Measurements from ENCODE around the gene MYCN. TPM values are rescaled to one million over a fixed set of nuclear protein-coding genes. Genes with fewer than 3 reads are reported as not detected.

The MYCN gene
- total RNA-seq, 6 experiments from 2014 or later, result not detected

DNA sequence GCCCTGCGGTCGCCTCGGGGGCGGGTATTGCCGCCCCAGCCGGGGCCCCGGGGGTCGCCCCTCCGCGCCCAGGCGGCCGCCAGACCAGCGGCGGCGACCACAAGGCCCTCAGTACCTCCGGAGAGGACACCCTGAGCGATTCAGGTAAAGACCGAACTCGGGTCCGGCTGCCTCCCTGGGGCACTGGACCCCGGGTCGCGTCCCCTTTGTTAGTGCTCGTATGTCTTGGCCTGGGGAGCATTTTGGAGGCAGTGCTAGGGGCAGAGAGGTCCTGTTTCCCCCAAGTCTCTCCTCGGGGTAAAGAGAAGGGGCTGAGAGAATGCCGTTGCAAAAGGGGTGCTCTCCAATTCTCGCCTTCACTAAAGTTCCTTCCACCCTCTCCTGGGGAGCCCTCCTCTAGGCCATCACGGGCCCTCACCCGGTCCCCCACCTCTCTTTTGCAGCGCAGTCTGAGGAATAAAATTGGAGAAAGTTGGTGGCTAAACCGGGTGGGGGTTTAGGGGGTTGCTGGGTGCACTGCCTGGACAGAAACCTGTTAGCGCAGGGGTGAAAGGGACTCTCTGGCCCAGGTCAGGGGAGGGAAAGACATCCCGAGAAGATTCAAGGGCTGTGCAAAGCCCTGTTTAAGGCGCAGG lies 2.5 kb downstream of the MYCN start:
- Mint-ChIP-seq H3K36me3 (ENCODE audit: low read depth) (no peaks in the 10 kb centered on the region), H3K9me3 (no peaks in the 10 kb centered on the region), H3K27me3 (ENCODE audit: insufficient read depth) (peaks cover 37% of the 10 kb centered on the region), H3K4me1 (ENCODE audit: low read depth) (no peaks in the 10 kb centered on the region), H3K4me3 (no peak overlapping the region), H3K27ac (no peak overlapping the region)
- no peak for DNase-seq
- TF ChIP-seq, protein P1, sequence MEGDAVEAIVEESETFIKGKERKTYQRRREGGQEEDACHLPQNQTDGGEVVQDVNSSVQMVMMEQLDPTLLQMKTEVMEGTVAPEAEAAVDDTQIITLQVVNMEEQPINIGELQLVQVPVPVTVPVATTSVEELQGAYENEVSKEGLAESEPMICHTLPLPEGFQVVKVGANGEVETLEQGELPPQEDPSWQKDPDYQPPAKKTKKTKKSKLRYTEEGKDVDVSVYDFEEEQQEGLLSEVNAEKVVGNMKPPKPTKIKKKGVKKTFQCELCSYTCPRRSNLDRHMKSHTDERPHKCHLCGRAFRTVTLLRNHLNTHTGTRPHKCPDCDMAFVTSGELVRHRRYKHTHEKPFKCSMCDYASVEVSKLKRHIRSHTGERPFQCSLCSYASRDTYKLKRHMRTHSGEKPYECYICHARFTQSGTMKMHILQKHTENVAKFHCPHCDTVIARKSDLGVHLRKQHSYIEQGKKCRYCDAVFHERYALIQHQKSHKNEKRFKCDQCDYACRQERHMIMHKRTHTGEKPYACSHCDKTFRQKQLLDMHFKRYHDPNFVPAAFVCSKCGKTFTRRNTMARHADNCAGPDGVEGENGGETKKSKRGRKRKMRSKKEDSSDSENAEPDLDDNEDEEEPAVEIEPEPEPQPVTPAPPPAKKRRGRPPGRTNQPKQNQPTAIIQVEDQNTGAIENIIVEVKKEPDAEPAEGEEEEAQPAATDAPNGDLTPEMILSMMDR (IDR thresholded peaks at IDR 0.05), result no peak

DNA sequence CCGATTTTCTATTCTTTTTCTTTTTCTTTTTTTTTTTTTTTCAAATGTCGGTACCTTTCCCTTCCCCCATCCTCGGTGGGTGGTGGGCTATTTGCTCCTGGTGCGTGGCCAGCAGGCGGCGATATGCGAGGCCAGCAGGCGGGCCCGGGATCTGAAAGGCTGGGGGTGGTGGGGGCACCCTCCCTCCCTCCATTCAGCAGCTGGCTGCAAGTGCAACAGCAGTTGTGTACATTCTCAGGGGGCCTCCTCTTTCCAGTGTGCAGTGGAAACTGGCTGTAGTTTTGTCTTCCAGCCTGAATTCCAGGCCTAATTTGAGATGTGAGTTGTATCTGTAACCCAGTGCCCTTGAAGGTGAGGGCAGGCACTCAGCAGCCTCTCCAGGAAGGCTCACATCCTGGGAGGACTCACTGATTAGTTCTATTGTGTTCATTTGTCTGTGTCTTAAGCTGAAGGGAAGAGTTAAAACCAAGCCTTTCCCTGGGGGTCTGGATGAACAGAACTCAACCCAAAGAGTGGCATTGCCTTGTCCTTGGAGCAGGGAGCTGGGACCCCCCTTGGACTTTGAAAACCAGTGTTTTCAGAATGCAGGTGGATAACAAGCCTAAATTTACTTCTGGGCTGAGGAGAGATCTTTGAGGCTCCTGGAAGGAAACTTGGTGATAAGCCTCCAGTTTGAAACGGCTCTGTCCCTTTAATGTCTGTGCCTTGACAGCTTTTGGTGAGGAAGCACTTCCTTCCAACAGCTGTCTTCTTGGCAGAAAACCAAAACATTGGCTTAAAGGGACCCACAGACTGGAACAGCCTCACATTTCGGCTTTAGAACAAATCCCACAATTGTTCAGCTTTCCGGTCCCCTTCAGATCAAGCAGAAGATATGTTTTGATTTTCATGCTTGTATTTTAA lies 3.3 kb downstream of the MYCN start:
- no peak for DNase-seq
- Mint-ChIP-seq H3K4me1 (ENCODE audit: low read depth) (no peaks in the 10 kb centered on the region), H3K4me3 (no peak overlapping the region)

DNA sequence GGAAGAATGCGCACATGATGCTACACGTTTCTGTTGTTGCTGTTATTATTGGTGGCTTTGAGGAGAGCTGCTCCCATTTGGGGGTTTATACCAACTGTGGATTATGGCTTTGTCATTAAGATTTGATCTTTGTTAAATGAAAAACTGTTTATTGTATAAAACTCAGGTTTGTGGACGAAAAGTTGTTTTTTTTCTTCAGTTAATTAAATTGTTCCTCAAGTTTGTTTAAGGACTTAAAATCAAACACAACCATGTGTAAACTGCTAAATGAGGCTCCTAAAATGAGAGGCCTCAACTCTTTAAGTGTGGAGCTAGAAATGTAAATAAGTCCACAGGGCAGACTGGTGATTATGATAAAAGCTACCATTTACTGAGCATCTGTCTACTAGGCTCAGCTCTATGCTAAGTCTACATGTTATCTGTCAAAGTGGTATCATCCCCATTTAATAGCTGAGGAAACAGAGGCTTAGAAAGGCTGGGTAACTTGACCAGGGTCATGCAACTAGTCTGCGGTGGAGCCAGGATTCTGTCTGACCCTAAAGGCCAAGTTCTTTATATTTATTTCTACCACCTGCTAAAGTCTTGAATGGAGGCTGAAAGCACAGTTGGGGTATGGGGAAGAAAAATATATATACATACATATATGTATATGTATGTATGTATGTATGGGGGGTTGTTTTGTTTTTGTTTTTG lies 4.1 kb downstream of the MYCN start:
- H3K4me3 Mint-ChIP-seq, result no peak overlapping the region
- DNase-seq, result no peak
- H3K36me3 Mint-ChIP-seq (ENCODE audit: low read depth), result no peaks in the 10 kb centered on the region
- TF ChIP-seq, protein P1 (IDR thresholded peaks at IDR 0.05), result no peak
- no peak overlapping the region for H3K27ac Mint-ChIP-seq
- H3K4me1 Mint-ChIP-seq (ENCODE audit: low read depth), result no peaks in the 10 kb centered on the region
- H3K9me3 Mint-ChIP-seq, result no peaks in the 10 kb centered on the region; the same call in 1 of the 2 replicates
- H3K27me3 Mint-ChIP-seq (ENCODE audit: insufficient read depth), result peaks cover 35% of the 10 kb centered on the region

More for the DNA sequence above, 3.3 kb downstream of the MYCN start:
- no peak overlapping the region for H3K27ac Mint-ChIP-seq
- no peaks in the 10 kb centered on the region for H3K36me3 Mint-ChIP-seq (ENCODE audit: low read depth)
- H3K9me3 Mint-ChIP-seq, result no peaks in the 10 kb centered on the region; the same call in 1 of the 2 replicates
- peaks cover 37% of the 10 kb centered on the region for H3K27me3 Mint-ChIP-seq (ENCODE audit: insufficient read depth)
- TF ChIP-seq, protein P1 (IDR thresholded peaks at IDR 0.05), result no peak

DNA sequence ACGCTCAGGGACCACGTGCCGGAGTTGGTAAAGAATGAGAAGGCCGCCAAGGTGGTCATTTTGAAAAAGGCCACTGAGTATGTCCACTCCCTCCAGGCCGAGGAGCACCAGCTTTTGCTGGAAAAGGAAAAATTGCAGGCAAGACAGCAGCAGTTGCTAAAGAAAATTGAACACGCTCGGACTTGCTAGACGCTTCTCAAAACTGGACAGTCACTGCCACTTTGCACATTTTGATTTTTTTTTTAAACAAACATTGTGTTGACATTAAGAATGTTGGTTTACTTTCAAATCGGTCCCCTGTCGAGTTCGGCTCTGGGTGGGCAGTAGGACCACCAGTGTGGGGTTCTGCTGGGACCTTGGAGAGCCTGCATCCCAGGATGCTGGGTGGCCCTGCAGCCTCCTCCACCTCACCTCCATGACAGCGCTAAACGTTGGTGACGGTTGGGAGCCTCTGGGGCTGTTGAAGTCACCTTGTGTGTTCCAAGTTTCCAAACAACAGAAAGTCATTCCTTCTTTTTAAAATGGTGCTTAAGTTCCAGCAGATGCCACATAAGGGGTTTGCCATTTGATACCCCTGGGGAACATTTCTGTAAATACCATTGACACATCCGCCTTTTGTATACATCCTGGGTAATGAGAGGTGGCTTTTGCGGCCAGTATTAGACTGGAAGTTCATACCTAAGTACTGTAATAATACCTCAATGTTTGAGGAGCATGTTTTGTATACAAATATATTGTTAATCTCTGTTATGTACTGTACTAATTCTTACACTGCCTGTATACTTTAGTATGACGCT lies 5.8 kb downstream of the MYCN start:
- Mint-ChIP-seq H3K27ac (no peak overlapping the region), H3K9me3 (peaks cover 11% of the 10 kb centered on the region), H3K4me3 (no peak overlapping the region), H3K36me3 (ENCODE audit: low read depth) (no peaks in the 10 kb centered on the region), H3K4me1 (ENCODE audit: low read depth) (no peaks in the 10 kb centered on the region), H3K27me3 (ENCODE audit: insufficient read depth) (peaks cover 25% of the 10 kb centered on the region)
- no peak for DNase-seq
- TF ChIP-seq, protein P1 (IDR thresholded peaks at IDR 0.05), result no peak

DNA sequence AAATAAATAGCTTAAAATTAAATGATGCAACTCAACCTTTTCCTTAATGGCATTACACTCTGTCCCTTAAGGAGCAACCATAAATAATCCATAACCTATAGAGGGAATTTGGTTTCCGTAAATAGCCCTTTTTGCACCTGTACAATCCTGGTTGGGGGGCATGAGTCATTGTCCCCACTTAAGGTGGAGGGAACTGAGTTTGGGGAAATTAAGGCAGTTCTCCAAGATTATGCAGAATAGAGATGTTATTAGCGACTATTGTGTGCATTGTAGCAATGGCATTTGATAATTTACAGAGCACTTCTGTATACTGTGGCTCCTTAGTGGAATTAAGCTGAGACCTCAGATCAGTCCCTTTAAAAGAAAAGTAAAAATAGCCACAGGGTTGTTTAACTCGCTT lies 6.6 kb downstream of the MYCN start:
- H3K9me3 Mint-ChIP-seq, result peaks cover 13% of the 10 kb centered on the region
- H3K27me3 Mint-ChIP-seq (ENCODE audit: insufficient read depth), result peaks cover 21% of the 10 kb centered on the region
- H3K4me3 Mint-ChIP-seq, result no peak overlapping the region
- TF ChIP-seq, protein P1 (IDR thresholded peaks at IDR 0.05), result no peak
- no peaks in the 10 kb centered on the region for H3K36me3 Mint-ChIP-seq (ENCODE audit: low read depth)
- H3K4me1 Mint-ChIP-seq (ENCODE audit: low read depth), result no peaks in the 10 kb centered on the region
- no peak for DNase-seq
- H3K27ac Mint-ChIP-seq, result no peak overlapping the region
